ENCODE measurements around the gene SYNE2. TPM values are rescaled to one million over a fixed set of nuclear protein-coding genes. Genes with fewer than 3 reads are reported as not detected.
"Not testable (repeated sequence)": the region's sequence is repeated elsewhere in the genome, so short reads cannot be mapped to it uniquely, and the experiment has no call there.

SYNE2 gene
- polyA plus RNA-seq, 4 donors, result 54.4 to 135 (median 108) TPM

- no peak for DNase-seq (ENCODE audit: low read depth in 4 of 4, low spot score in 3 of 4)
These were observed 153.0 kb downstream of the SYNE2 start for GRCh38 chr14:64005822-64006221.

DNA sequence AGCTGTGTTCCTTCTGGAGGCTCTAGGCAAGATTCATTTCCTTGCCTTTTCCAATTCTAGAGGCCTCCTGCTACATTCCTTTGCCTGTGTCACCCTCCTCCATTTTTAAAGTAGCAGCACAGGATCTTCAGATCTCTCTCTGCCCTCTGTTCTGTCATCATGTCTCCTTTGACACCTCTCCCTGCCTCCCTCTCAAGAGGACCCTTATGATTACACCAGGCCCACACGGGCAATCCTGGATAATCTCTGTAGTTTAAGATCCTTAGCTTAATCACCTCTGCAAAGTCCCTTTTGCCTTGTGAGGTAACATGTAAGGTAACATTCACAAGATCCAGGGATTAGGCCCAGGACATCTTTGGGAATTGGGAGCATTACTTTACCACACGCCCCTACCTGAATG is 155.2 kb downstream of the SYNE2 start:
- no peak for DNase-seq (ENCODE audit: low read depth in 4 of 4, low spot score in 3 of 4)

DNA sequence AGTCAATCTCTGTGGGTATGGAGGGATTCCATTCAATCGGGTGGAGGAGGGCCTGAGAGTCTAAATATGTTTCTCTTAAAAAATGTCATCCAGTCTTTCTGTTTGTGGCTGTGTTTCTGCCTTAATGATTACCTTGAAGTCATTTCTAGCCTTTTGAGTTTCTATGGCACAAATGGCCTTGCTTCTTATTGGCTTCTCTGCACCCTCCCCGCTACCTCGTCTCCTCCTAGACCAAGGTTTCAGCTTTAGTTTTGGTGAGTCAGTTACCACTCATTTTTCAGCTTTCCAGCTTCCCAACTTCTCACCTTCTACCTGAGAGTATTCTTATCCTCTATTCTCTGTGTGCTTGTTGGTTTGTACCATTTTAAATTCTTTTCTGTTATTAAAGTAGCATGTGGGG is 159.2 kb downstream of the SYNE2 start:
- DNase-seq (ENCODE audit: low read depth in 4 of 4, low spot score in 3 of 4), result no peak

DNA sequence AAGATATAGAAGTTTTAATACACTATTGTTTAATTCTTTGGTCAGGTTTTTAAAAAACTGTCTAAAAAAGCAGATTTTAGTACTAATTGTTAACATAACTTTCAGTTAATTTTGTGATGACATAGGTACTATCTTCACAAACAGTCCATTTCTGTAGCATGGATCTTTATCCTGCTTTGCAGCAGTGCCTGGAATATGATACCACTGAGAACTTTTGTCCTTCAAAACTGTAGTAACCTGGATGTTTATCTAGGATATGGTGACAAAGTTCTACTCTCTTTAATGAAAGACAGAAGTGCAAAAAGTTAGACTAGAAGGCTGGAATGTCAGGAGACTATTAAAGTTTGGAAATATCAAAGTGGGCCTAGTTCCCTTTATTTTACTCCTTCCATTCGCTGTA is 159.9 kb downstream of the SYNE2 start:
- DNase-seq (ENCODE audit: low read depth in 4 of 4, low spot score in 3 of 4), result no peak

DNA sequence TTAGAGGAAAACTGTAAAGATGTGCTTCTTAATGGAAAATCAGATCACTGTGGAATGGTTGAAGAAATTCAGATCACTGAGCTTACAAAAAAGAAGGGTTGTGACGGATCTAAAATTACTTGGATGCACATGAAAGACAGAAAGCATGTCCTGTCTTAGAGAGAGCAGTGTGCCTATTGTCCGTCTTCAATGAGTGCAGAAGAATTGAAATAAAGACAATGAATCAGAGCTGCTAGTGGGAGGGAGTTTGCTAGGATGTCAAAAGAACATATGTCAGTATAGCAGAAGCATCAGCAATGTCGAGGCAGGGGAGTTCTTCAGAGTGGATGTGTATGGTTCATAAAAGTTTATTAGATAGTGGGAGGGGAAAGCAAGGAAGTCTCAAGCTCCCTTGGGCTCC is 172.7 kb downstream of the SYNE2 start:
- DNase-seq (ENCODE audit: low read depth in 4 of 4, low spot score in 3 of 4), result no peak

GRCh38 chr14:64026600-64026999 is 173.8 kb downstream of the SYNE2 start:
- no peak for DNase-seq (ENCODE audit: low read depth in 4 of 4, low spot score in 3 of 4)

- no peak for DNase-seq (ENCODE audit: low read depth in 4 of 4, low spot score in 3 of 4)
These were observed 182.3 kb downstream of the SYNE2 start for GRCh38 chr14:64035143-64035542.

DNA sequence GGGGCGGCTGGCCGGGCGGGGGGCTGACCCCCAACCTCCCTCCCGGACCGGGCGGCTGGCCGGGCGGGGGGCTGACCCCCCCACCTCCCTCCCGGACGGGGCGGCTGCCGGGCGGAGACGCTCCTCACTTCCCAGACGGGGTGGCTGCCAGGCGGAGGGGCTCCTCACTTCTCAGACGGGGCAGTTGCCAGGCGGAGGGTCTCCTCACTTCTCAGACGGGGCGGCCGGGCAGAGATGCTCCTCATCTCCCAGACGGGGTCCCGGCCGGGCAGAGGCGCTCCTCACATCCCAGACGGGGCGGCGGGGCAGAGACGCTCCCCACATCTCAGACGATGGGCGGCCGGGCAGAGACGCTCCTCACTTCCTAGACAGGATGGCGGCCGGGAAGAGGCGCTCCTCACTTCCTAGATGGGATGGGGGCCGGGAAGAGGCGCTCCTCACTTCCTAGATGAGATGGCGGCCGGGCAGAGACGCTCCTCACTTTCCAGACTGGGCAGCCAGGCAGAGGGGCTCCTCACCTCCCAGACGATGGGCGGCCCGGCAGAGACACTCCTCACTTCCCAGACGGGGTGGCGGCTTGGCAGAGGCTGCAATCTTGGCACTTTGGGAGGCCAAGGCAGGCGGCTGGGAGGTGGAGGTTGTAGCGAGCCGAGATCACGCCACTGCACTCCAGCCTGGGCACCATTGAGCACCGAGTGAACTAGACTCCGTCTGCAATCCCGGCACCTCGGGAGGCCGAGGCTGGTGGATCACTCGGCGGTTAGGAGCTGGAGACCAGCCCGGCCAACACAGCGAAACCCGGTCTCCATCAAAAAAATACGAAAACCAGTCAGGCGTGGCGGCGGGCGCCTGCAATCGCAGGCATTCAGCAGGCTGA is 185.3 kb downstream of the SYNE2 start:
- DNase-seq (ENCODE audit: low read depth in 4 of 4, low spot score in 3 of 4), result not testable (repeated sequence)

DNA sequence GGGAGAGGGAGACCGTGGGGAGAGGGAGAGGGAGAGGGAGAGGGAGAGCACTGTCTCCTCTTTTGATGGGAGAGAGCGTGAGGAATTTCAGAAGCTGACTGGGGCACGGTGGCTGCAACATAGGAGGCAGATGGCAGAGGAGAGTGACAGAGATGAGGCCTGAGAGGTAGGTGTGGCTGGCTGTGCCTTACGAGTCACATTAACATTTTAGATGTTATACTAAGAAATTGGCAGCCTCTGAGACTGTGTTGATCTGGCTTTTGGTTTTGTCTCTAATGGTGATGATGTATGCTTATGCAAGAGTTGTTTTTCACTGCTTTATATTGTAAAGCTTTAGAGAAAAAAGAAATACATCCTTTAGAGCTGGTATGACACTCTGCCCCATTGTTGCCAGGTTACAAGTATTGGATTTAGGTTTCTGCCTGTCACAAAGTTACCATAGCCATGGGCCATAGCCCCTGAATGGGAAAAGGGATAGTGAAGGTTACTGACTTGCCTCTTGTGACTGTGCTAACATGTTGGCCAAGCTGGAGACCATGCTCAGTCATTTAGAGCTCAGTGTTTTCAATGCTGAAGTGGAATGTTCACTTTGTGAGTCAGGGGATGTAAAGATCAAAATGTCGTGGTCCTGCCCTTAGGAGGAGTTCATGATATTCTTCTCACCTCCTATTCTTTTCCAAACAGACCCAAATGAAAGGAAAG is 186.2 kb downstream of the SYNE2 start:
- DNase-seq (ENCODE audit: low read depth in 4 of 4, low spot score in 3 of 4), result no peak

- no peak for DNase-seq (ENCODE audit: low read depth in 4 of 4, low spot score in 3 of 4)
These were observed 187.2 kb downstream of the SYNE2 start for GRCh38 chr14:64040044-64040443.

GRCh38 chr14:64043296-64043695 is 190.5 kb downstream of the SYNE2 start:
- not testable (repeated sequence) for DNase-seq (ENCODE audit: low read depth in 4 of 4, low spot score in 3 of 4)

DNA sequence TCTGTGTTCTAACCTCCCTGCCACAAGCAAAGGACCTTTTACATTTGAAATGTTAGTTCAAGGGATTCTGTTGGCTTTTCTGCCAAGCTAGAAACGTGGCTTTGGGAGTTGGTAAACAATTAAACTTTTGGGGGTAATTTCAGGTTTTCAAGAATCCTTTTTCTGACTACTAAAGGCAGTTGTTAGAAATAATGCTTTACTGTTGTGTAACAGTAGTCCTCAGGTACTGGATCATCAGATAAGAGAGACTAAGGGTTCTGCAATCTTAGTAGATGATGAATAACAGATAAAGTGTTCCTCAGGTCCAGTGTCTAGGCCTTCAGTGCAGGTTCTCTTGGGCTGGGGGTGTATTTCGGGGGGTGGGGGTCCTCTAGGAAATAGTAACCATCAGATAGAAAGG is 192.3 kb downstream of the SYNE2 start:
- no peak for DNase-seq (ENCODE audit: low read depth in 4 of 4, low spot score in 3 of 4)

DNA sequence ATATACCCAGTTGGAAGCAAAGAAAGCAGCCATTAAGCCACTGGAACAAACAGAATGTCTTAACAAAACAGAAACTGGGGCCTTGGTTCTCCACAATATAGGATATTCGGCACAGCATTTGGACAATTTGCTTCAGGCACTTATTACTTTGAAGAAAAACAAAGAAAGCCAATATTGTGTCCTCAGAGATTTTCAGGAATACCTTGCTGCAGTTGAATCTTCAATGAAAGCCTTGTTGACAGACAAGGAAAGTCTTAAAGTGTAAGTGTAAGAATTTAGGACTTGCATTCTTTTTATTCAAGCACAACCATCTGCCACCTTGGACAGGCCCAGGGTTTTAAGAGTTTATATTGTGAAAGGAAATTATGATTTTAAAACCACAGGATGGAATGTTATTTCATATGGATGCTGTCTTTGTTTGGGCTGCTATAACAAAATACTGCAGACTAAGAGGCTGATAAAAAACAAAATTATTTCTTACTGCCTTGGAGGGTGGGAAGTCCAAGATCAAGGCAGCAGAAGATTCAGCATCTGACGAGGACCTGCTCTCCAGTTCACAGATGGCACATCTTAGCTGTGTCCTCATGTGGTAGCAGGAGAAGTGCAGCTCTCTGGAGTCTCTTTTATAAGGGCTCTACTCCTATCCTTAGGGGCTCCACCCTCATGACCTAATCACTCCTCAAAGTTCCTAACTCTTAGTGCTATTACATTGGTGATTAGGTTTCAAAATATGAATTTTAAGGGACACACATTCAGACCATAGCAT is 197.0 kb downstream of the SYNE2 start:
- no peak for DNase-seq (ENCODE audit: low read depth in 4 of 4, low spot score in 3 of 4)

DNA sequence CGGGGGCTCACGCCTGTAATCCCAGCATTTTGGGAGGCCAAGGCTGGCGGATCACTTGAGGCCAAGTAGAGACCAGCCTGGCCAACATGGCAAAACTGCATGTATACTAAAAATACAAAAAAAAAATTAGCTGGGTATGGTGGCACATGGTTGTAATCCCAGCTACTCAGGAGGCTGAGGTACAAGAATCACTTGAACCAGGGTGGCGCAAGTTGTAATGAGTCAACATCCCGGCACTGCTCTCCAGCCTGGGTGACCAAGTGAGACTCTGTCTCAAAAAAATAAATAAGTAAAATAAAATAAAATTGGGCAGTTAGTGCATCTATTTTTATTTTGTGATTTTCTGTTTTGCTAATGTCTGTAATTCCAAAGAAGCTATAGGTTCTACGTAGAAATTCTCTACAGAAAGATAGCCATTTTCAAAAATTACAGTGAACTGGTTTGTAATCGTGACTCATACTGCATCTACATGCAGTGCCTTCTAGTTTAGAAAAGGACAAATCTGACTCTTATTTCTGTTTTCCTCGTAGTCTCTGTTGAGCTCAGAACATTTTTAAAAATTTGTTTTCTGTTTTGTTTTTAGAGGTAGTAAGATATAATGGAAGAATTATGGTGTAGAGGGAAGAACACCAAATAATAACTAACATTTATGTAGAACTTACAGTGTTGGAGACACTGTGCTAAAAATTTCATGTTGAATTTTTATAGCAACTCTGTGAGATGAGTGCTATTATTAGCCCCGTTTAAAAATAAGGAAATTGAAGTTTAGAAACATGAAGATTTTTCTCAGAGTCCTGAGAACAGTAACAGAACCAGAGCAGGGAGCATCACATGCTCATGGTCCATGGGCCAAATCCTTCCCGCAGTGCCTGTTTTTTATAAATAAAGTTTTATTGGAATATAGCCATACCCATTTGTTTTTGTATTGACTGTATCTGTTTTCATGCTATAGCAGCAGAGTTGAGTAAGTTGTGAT is 201.2 kb downstream of the SYNE2 start:
- DNase-seq (ENCODE audit: low read depth in 4 of 4, low spot score in 3 of 4), result no peak

DNA sequence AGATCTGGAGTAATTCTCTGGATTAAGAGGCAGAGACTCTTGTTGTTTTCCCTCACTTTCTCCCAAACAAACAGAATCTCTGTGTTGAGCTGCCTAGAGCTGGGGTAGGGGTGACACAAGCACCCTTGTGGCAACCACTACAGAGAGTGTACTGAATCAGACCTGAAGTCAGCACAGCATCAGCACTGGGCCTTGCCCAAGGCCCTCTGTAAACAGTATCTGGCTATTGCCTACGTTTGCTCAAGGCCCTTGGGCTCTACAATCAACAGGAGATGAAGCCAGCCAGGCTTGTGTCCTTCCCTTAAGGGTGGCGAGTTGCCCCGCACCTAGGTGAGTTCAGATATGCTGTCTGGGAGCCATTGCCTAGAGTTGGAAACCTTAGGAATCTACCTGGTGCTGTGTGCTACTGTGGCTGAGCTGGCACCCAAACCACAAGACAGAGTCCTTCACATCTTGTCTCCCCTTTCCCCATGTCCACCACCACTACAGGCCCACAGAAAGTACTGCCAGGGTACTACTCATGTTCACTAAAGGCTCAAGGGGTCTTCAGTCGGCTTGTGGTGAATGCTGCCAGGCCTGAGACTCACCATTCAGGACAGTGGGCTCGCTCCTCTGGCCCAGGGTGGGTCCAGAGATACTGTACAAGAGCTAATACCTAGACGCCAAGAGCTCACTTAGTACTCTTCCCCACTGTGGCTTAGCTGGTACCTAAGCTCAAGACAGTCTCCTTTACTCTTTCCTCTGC is 206.8 kb downstream of the SYNE2 start:
- no peak for DNase-seq (ENCODE audit: low read depth in 4 of 4, low spot score in 3 of 4)

DNA sequence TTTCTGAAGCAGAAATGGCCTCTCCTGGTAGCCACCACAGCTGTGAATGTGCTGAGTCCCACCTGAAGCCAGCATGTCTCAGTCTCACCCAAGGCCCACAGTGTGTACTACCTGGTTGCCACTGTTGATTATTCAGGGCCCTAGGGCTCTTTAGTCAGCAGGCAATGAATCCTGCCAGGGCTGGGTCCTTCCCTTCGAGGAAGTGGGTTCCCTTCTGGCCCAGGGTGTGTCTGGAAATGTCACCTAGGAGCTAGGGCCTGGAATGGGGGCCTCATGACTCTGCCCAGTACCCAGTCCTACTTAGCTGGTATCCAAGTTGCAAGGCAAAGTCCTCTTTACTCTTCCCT is 207.4 kb downstream of the SYNE2 start:
- no peak for DNase-seq (ENCODE audit: low read depth in 4 of 4, low spot score in 3 of 4)

GRCh38 chr14:64060648-64061096 is 207.9 kb downstream of the SYNE2 start:
- DNase-seq (ENCODE audit: low read depth in 4 of 4, low spot score in 3 of 4), result no peak

DNA sequence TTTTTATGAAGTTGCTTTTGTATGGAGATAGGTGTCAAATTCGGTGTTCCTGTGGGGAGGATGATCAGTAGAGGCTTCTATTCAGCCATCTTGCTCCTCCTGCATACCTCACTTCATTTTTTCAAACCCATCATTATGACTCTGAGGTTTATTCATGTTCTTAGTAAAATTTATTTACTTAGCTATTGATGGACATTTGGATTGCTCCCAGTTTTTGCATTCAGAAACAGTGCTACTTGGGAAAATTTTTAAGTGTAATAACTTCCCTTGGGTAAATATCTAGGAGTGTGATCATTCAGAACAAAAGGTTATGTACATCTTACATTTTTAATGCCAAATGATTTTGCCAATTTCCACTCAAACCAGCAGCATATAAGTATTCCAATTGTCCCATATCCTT is 208.3 kb downstream of the SYNE2 start:
- DNase-seq (ENCODE audit: low read depth in 4 of 4, low spot score in 3 of 4), result no peak

- no peak for DNase-seq (ENCODE audit: low read depth in 4 of 4, low spot score in 3 of 4)
These were observed 208.9 kb downstream of the SYNE2 start for GRCh38 chr14:64061706-64062105.

Data from left renal pelvis (tissue), 4 donors.